ENCODE results near the gene GABRB2.
"Not testable (repeated sequence)": the region's sequence is repeated elsewhere in the genome, so short reads cannot be mapped to it uniquely, and the experiment has no call there.

GABRB2 gene

DNA sequence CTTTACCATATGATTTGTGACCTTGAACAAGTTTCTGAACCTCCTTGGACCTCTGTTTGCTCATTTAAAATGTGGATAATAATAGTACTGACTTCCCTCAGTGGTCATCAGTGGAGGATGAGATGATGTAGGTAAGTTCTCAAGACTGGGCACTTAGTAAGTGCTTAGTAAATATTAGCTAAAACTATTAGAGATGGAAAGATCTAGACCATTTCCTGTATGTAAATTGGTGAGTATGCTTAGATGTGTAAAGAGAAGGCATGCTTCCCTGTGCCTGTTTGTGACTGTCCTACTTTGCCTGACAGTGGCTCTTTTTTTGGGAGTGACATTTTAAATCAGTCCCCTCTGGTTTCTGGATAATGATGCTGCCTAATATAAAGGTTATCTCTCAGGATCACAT is 288.1 kb downstream of the GABRB2 start:
- TF ChIP-seq ZC3H10 (CRISPR knock-in tag; IDR thresholded peaks at IDR 0.05) (no peak), BACH2 (CRISPR knock-in tag; IDR thresholded peaks at IDR 0.05; ENCODE audit: borderline replicate concordance) (no peak), PATZ1 (CRISPR knock-in tag; IDR thresholded peaks at IDR 0.05; ENCODE audit: borderline replicate concordance) (no peak), SNAI2 (CRISPR knock-in tag; IDR thresholded peaks at IDR 0.05) (no peak), CSDC2 (CRISPR knock-in tag; IDR thresholded peaks at IDR 0.05) (no peak), ZFP3 (CRISPR knock-in tag; IDR thresholded peaks at IDR 0.05) (no peak), ZNF8 (CRISPR knock-in tag; IDR thresholded peaks at IDR 0.05) (no peak), TOX (CRISPR knock-in tag; IDR thresholded peaks at IDR 0.05; ENCODE audit: borderline replicate concordance) (no peak), OSR1 (CRISPR knock-in tag; IDR thresholded peaks at IDR 0.05) (no peak), POU6F1 (CRISPR knock-in tag; IDR thresholded peaks at IDR 0.05; ENCODE audit: borderline replicate concordance, low read depth) (no peak), ESRRG (CRISPR knock-in tag; IDR thresholded peaks at IDR 0.05) (no peak), TSHZ2 (CRISPR knock-in tag; IDR thresholded peaks at IDR 0.05) (no peak), ZNF70 (CRISPR knock-in tag; IDR thresholded peaks at IDR 0.05) (no peak), GLIS3 (CRISPR knock-in tag; IDR thresholded peaks at IDR 0.05) (no peak), TCF4 (CRISPR knock-in tag; IDR thresholded peaks at IDR 0.05; ENCODE audit: borderline replicate concordance) (no peak), ZNF565 (CRISPR knock-in tag; conservative IDR thresholded peaks at IDR 0.05; ENCODE audit: low read depth) (no peak), RARB (CRISPR knock-in tag; IDR thresholded peaks at IDR 0.05) (no peak), ISL1 (CRISPR knock-in tag; IDR thresholded peaks at IDR 0.05) (no peak)
- TF ChIP-seq, protein P1, sequence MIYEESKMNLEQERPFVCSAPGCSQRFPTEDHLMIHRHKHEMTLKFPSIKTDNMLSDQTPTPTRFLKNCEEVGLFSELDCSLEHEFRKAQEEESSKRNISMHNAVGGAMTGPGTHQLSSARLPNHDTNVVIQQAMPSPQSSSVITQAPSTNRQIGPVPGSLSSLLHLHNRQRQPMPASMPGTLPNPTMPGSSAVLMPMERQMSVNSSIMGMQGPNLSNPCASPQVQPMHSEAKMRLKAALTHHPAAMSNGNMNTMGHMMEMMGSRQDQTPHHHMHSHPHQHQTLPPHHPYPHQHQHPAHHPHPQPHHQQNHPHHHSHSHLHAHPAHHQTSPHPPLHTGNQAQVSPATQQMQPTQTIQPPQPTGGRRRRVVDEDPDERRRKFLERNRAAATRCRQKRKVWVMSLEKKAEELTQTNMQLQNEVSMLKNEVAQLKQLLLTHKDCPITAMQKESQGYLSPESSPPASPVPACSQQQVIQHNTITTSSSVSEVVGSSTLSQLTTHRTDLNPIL (CRISPR knock-in tag; IDR thresholded peaks at IDR 0.05; ENCODE audit: low read depth), result no peak
- no peak for ATAC-seq

GRCh38 chr5:161256957-161257356 is 289.6 kb downstream of the GABRB2 start:
- no peak for ATAC-seq
- TF ChIP-seq ISL1 (CRISPR knock-in tag; IDR thresholded peaks at IDR 0.05) (no peak), CSDC2 (CRISPR knock-in tag; IDR thresholded peaks at IDR 0.05) (no peak), PATZ1 (CRISPR knock-in tag; IDR thresholded peaks at IDR 0.05; ENCODE audit: borderline replicate concordance) (no peak), ZFP30 (CRISPR knock-in tag; IDR thresholded peaks at IDR 0.05) (no peak), ARNTL (CRISPR knock-in tag; IDR thresholded peaks at IDR 0.05; ENCODE audit: borderline replicate concordance, low read depth) (no peak), RARB (CRISPR knock-in tag; IDR thresholded peaks at IDR 0.05) (no peak), ZFP3 (CRISPR knock-in tag; IDR thresholded peaks at IDR 0.05) (no peak), BACH2 (CRISPR knock-in tag; IDR thresholded peaks at IDR 0.05; ENCODE audit: borderline replicate concordance) (no peak), POU6F1 (CRISPR knock-in tag; IDR thresholded peaks at IDR 0.05; ENCODE audit: borderline replicate concordance, low read depth) (no peak), ZNF8 (CRISPR knock-in tag; IDR thresholded peaks at IDR 0.05) (no peak), OSR1 (CRISPR knock-in tag; IDR thresholded peaks at IDR 0.05) (no peak)
- TF ChIP-seq, protein P1 (CRISPR knock-in tag; IDR thresholded peaks at IDR 0.05; ENCODE audit: low read depth), result no peak

- not testable (repeated sequence) for ATAC-seq
Measured at GRCh38 chr5:161252955-161253354, 293.6 kb downstream of the GABRB2 start.
